DMS53 treated with DMSO at 0.1 percent for 48 hours (cell line): Measurements from ENCODE around the gene FCAMR.
A peak's percentile ranks its signal among the peaks of the same experiment; 100 is the strongest.

Source experiments
- DNase-seq: peaks from one replicate; lab custom pipeline; 2025; ENCODE audit not compliant: unreplicated experiment; lab: John Stamatoyannopoulos, UW

FCAMR gene

GRCh38 chr1:207000651-207001291 is 30.5 kb upstream of the FCAMR start:
- no peak for DNase-seq

GRCh38 chr1:206998816-206999215 is 28.6 kb upstream of the FCAMR start:
- no peak for DNase-seq

- peak; percentile 48 for DNase-seq
These were observed 22.5 kb upstream of the FCAMR start for GRCh38 chr1:206992790-206993189.

GRCh38 chr1:206987873-206988272 is 17.6 kb upstream of the FCAMR start:
- DNase-seq: no peak

GRCh38 chr1:206986885-206987284 is 16.6 kb upstream of the FCAMR start:
- DNase-seq: no peak

- DNase-seq: no peak
These were observed 16.1 kb upstream of the FCAMR start for GRCh38 chr1:206986402-206986801.

GRCh38 chr1:206985162-206985749 is 15.0 kb upstream of the FCAMR start:
- DNase-seq: no peak

- peak; percentile 74 for DNase-seq
These were observed 12.0 kb upstream of the FCAMR start for GRCh38 chr1:206982216-206982615.

GRCh38 chr1:206979379-206980043 is 9.3 kb upstream of the FCAMR start:
- peak; percentile 32 for DNase-seq

GRCh38 chr1:206978259-206978658 is 8.0 kb upstream of the FCAMR start:
- no peak for DNase-seq

GRCh38 chr1:206975306-206975705 is 5.0 kb upstream of the FCAMR start:
- DNase-seq: no peak

GRCh38 chr1:206974140-206974539 is 3.9 kb upstream of the FCAMR start:
- DNase-seq: no peak

GRCh38 chr1:206972728-206973127 is 2.5 kb upstream of the FCAMR start:
- no peak for DNase-seq

GRCh38 chr1:206971029-206971655 is 882 bp upstream of the FCAMR start:
- DNase-seq: no peak

GRCh38 chr1:206969090-206969489 is 1.2 kb downstream of the FCAMR start:
- no peak for DNase-seq

- no peak for DNase-seq
These were observed 3.0 kb downstream of the FCAMR start for GRCh38 chr1:206967096-206967849.

- DNase-seq: no peak
These were observed 4.5 kb downstream of the FCAMR start for GRCh38 chr1:206965781-206966180.

GRCh38 chr1:206963740-206964139 is 6.5 kb downstream of the FCAMR start:
- DNase-seq: no peak

- no peak for DNase-seq
These were observed 7.0 kb downstream of the FCAMR start for GRCh38 chr1:206963119-206963712.

- DNase-seq: no peak
These were observed 8.0 kb downstream of the FCAMR start for GRCh38 chr1:206962272-206962671.

GRCh38 chr1:206961668-206962067 is 8.6 kb downstream of the FCAMR start:
- DNase-seq: no peak
